NCI-H2081 treated with DMSO at 0.1 percent for 48 hours (cell line): ENCODE data around the gene PVR.
"Not testable (repeated sequence)": the region's sequence is repeated elsewhere in the genome, so short reads cannot be mapped to it uniquely, and the experiment has no call there.

Source experiments
- DNase-seq: peaks from one replicate; lab custom pipeline; 2025; lab: John Stamatoyannopoulos, UW

PVR gene

GRCh38 chr19:44645407-44646048, 1.8 kb downstream of the PVR start:
- no peak for DNase-seq

DNA sequence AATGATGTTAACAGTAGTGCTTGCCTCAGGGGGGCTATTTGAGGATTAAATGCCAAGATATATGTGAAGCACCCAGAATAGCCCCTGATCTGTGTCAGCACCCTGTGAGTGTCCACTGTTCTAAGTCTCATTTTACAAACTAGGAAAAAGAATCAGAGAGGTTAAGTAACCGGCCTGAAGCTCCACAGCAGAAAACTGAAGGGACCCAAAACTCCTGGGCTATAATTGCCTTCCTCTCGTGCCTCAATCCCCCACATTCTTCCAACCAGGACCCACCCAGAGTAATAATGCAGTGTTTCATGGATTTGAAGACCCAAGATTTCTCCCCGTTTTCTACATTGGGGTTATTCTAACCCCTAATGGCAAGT, 2.3 kb downstream of the PVR start:
- no peak for DNase-seq

DNA sequence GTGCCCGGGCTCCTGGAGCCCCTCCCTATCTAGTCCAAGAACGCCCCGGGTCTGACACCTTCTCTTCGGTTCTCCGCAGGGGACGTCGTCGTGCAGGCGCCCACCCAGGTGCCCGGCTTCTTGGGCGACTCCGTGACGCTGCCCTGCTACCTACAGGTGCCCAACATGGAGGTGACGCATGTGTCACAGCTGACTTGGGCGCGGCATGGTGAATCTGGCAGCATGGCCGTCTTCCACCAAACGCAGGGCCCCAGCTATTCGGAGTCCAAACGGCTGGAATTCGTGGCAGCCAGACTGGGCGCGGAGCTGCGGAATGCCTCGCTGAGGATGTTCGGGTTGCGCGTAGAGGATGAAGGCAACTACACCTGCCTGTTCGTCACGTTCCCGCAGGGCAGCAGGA, 3.4 kb downstream of the PVR start:
- DNase-seq, result no peak

- DNase-seq, result no peak
Observed at GRCh38 chr19:44648631-44649251, 5.0 kb downstream of the PVR start.

DNA sequence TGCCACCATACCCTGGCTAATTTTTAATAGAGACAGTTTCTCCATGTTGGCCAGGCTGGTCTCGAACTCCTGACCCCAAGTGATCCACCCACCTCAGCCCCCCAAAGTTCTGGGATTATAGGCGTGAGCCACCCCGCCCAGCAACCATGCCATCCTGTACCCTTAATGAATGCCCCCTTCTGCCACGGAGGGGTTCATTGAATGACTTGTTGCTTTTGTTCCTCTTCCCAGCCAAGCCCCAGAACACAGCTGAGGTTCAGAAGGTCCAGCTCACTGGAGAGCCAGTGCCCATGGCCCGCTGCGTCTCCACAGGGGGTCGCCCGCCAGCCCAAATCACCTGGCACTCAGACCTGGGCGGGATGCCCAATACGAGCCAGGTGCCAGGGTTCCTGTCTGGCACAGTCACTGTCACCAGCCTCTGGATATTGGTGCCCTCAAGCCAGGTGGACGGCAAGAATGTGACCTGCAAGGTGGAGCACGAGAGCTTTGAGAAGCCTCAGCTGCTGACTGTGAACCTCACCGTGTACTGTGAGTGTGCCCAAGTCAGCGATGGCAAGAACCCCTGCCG, 6.0 kb downstream of the PVR start:
- DNase-seq, result no peak

DNA sequence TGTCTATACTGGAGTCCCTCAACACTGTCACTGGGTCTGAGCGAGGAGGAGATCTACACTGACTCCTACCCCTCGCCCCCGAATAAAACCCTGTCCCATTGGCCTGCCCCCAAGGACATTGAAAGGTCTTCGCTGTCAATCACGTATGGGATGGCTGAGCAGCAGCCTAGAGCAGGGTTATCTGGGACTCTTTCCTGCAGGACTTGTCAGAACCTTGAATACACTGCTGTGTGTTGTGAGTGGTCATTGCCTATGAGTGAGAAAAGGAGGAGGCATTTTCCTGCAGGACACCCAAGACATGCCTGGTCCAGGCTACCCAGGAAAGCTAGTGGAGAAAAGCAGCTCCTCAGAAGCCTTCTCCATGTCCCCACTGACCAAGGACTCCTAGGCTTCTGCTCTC, 9.6 kb downstream of the PVR start:
- no peak for DNase-seq

- no peak for DNase-seq
Observed at GRCh38 chr19:44653977-44654774, 10.5 kb downstream of the PVR start.

- no peak for DNase-seq
Observed at GRCh38 chr19:44657211-44657921, 13.7 kb downstream of the PVR start.

GRCh38 chr19:44658069-44658733, 14.5 kb downstream of the PVR start:
- DNase-seq, result no peak

DNA sequence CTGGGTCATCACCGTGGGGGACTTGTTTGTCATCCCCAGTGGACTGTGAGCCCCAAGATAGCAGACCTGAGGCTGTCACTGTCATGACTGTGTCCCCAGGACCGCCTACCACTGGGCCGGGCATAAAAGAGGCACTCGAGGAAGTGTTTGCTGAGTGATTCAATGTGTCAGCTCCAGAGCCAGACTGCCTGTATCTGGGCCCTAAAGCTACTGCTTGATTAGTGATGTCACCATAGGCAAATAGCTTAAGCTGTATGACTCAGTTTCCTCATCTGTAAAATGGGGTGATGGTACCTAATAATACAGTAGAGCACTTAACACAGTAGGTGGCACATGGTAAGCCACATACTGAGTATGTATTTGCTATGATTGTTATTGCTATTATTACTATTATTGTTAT, 16.4 kb downstream of the PVR start:
- no peak for DNase-seq

DNA sequence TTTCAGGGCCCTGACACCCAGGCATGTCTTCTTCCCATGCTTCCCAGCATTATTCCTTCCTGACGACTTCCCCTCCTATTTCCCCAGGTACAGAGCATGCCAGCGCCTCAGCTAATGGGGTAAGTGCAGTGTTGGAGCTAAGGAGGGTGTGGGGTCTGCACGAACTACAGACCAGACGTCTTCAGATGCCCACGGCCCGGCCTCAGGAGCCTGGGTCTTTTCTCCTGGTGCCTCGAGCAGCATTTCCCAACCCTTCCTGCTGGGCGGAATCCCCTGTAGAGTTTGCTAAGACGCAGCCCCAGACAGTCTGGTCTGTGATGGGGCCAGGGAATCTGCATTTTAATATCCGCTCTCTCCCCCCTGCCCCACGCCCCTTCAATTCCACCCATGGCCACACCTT, 17.5 kb downstream of the PVR start:
- DNase-seq, result no peak

- no peak for DNase-seq
Observed at GRCh38 chr19:44661904-44662303, 18.2 kb downstream of the PVR start.

DNA sequence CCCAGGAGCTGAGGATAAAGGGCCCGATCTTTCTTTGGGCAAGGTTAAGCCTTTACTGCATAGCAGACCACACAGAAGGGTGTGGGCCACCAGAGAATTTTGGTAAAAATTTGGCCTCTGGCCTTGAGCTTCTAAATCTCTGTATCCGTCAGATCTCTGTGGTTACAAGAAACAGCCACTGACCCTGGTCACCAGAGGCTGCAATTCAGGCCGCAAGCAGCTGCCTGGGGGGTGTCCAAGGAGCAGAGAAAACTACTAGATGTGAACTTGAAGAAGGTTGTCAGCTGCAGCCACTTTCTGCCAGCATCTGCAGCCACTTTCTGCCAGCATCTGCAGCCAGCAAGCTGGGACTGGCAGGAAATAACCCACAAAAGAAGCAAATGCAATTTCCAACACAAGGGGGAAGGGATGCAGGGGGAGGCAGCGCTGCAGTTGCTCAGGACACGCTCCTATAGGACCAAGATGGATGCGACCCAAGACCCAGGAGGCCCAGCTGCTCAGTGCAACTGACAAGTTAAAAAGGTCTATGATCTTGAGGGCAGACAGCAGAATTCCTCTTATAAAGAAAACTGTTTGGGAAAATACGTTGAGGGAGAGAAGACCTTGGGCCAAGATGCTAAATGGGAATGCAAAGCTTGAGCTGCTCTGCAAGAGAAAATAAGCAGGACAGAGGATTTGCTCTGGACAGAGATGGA, 19.1 kb downstream of the PVR start:
- DNase-seq, result no peak

DNA sequence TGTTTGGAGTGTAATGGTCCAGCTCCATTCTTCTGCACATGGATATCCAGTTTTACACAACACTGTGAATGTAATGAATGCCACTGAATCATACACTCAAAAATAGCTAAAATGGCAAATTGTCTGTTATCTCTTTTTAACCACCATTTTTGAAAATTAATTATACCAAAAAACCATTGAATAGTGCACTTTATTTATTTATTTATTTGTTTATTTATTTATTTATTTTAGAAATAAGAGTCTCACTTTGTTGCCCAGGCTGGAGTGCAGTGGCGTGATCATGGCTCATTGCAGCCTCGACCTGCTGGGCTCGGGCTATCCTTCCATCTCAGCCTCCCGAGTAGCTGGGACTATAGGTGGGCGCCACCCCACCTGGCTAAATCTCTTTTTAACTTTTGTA, 20.3 kb downstream of the PVR start:
- no peak for DNase-seq

- no peak for DNase-seq
Observed at GRCh38 chr19:44664976-44665375, 21.3 kb downstream of the PVR start.

DNA sequence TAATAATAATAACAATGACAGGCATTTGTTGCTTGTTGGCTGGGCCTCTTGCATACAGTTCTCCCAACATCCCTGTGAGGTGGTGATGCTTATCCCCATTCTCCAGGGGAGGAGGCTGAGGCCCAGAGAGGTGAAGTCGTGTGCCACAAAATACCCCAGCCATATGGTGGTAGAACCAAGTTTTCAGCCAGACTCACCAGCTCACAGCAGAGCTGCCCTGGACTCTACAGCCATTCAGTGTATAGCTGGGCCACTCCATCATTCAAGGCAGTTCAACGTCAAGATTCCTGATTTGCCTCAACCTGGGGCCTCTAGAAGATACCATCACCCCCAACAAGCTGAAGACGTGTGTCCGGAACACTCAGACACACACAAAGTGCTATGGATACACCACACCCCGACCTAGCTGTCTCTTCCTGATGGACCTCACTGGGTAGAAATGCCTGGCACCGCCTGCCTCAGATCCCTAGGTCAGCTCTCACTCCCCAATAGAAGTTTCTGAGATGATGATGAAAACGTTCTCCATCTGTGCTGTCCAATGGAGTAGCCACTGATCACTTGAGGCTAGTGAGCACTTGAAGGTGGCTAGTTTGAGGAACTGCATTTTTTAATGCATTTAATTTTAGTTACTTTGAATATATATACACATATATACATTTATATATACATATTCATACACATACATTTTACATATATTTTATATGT, 23.3 kb downstream of the PVR start:
- DNase-seq, result no peak

DNA sequence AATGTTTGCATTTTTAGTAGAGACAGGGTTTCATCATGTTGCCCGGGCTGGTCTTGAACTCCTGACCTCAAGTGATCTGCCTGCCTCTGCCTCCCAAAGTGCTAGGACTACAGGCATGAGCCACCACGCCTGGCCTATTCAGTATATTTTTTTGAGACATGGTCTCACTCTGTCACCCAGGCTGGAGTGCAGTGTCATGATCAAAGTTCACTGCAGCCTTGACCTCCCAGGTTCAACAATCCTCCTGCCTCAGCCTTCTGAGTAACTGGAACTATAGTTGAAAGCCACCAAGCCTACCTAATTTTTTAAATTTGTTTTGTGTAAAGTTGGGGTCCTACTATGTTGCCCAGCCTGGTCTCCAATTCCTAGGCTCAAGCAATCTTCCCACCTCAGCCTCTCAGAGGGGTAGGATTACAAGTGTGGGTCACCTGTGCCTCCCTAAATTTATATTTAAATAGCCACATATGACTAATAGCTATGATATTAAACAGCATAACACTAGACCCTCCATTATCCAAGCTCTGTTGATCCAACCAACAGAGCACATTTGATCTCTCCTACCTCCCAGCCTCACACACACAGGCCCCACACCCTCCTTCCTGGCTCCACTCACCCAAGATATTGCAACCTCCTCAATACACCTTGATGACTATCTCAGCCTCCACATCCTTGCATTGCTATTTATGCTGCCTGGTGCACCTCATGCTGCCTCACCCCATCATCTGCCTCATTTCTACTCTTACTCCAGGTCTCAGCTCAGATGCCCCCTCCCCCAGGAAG, 25.5 kb downstream of the PVR start:
- DNase-seq, result no peak

- not testable (repeated sequence) for DNase-seq
Observed at GRCh38 chr19:44670027-44670426, 26.3 kb downstream of the PVR start.

DNA sequence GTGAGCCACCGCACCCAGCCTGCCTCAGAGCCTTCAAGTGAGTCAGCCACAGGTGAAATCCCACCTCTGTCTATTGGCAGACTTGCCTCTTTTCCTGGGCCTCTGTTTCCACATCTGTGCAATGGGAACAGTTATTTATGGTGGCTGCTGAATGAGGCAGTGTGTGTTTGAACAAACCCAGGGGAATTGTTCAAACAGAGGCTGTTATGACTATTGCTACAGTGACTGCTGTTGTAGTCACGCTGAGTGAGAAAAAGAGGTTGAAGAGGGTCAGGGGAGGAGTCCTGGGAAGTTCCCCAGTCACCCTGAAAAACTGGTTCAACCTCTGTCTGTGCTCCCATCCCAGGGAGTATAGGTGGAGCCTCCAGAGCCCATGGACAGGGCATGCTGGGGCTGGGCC, 27.7 kb downstream of the PVR start, which contains the start of gene CEACAM19:
Gene CEACAM19 (plus strand): TSS at position 83 of the 400 bp plus-strand sequence. CDS start 450 bp downstream, outside the sequence.
- DNase-seq, result no peak

DNA sequence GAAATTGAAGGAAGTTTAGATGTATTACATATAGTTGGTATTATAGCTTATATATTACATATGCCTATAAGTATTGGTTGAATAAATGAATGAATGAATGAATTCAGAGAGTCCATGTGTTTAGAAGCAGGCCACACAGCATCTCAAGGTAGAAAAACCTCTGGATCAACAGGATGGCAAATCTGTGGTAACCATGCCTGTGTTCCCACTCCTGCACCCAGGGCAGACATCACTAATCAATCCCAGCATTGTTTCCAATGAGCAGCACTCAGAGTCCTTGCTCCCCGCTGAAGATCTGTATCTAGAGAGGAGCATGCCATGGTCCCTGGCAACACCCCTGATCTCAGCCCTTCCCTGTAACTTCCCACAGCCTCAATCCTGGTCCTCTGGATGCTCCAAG, 28.5 kb downstream of the PVR start:
- no peak for DNase-seq
